K562 (cell line): ENCODE results near the gene UBL7. TPM values are rescaled to one million over a fixed set of nuclear protein-coding genes. Genes with fewer than 3 reads are reported as not detected.

ENCODE experiments used
- ELF4 ChIP-seq: fragments of 450-650 bp; formaldehyde crosslinking; IDR thresholded peaks from 2 replicates; pipeline ENCODE4 v1.4.0; 2022; ENCODE audit warnings: missing genetic modification characterization
- ESRRB ChIP-seq: fragments of 250-450 bp; sonication (Bioruptor Pico); IDR thresholded peaks from 2 replicates; pipeline ENCODE4 v1.5.0; 2020; ENCODE audit warnings: mild to moderate bottlenecking, moderate library complexity, borderline replicate concordance
- GTF2A2 ChIP-seq: IDR thresholded peaks from 2 replicates; pipeline ENCODE4 v1.6.1; 2016; ENCODE audit warnings: mild to moderate bottlenecking, missing genetic modification characterization, missing compliant biosample characterization
- HOMEZ ChIP-seq: fragments of 250-450 bp; sonication (Bioruptor Pico); IDR thresholded peaks from 2 replicates; pipeline ENCODE4 v1.4.0; 2020; ENCODE audit warnings: mild to moderate bottlenecking, moderate library complexity
- ID3 ChIP-seq, 2 experiments: fragments of 250-450 bp in 1 of 2; fragments of 450-650 bp in 1 of 2; sonication (Bioruptor Pico) in 1 of 2; IDR thresholded peaks; 2 replicates each; pipeline versions ENCODE4 v1.6.1 to v1.8.0; 2016 to 2021; ENCODE audit warnings: mild to moderate bottlenecking in 2 of 2, moderate library complexity in 2 of 2, missing compliant biosample characterization in 1 of 2, missing genetic modification characterization in 1 of 2
- MEF2A ChIP-seq: IDR thresholded peaks from 2 replicates; pipeline ENCODE4 v1.6.1; 2011; ENCODE audit warnings: low read depth, mild to moderate bottlenecking, low read length, moderate library complexity; ENCODE audit not compliant: control insufficient read depth
- NR1H2 ChIP-seq: sonication (generic); formaldehyde crosslinking; IDR thresholded peaks from 2 replicates; pipeline ENCODE4 v1.4.0; 2020; ENCODE audit warnings: mild to moderate bottlenecking, missing genetic modification reagents
- NR2F6 ChIP-seq: fragments of 450-650 bp; formaldehyde crosslinking; IDR thresholded peaks from 2 replicates; pipeline ENCODE4 v1.4.0; 2020; ENCODE audit warnings: mild to moderate bottlenecking
- NR4A1 ChIP-seq, 2 experiments: fragments of 250-450 bp in 1 of 2; fragments of 450-650 bp in 1 of 2; sonication (Bioruptor Pico) in 1 of 2; IDR thresholded peaks; 2 replicates each; pipeline versions ENCODE4 v1.4.0 to v1.6.1; 2016 to 2020; ENCODE audit warnings: mild to moderate bottlenecking in 2 of 2, missing compliant biosample characterization in 1 of 2, missing genetic modification characterization in 1 of 2, moderate library complexity in 1 of 2
- SMAD4 ChIP-seq: fragments of 250-450 bp; sonication (Bioruptor Pico); conservative IDR thresholded peaks from 2 replicates; pipeline ENCODE4 v1.8.0; 2021; ENCODE audit warnings: inconsistent platforms, mild to moderate bottlenecking, moderate library complexity
- ZBED1 ChIP-seq: IDR thresholded peaks from 2 replicates; pipeline ENCODE4 v1.6.1; 2014
- ZNF165 ChIP-seq: fragments of 250-450 bp; sonication (Bioruptor Pico); IDR thresholded peaks from 2 replicates; pipeline ENCODE4 v1.4.0; 2020; ENCODE audit warnings: borderline replicate concordance
- ZNF263 ChIP-seq: sonication (generic); formaldehyde crosslinking; IDR thresholded peaks from 2 replicates; pipeline ENCODE4 v1.8.0; 2022; ENCODE audit warnings: mild to moderate bottlenecking, missing genetic modification reagents, borderline replicate concordance
- ZNF583 ChIP-seq: fragments of 250-450 bp; sonication (Bioruptor Pico); IDR thresholded peaks from 2 replicates; pipeline ENCODE4 v1.4.0; 2020
- ZNF740 ChIP-seq, 3 experiments: fragments of 200-800 bp in 1 of 3; sonication (Bioruptor generic) in 1 of 3; sonication (generic) in 1 of 3; formaldehyde crosslinking in 1 of 3; IDR thresholded peaks; 2 replicates each; pipeline versions ENCODE4 v1.6.1 to v1.8.0; 2016 to 2022; ENCODE audit warnings: mild to moderate bottlenecking in 2 of 3, missing compliant biosample characterization in 2 of 3, missing genetic modification characterization in 2 of 3, missing genetic modification reagents in 1 of 3
- polyA plus RNA-seq, 8 experiments: library from polyadenylated mRNA; depleted of rRNA in 4 of 8; stranded (reverse) in 5 of 8; unstranded in 3 of 8; fragments of >200 nt; fragmentation: Nextera tagmentation in 2 of 8; fragmentation: Illumina TruSeq in 1 of 8; extraction: Ambion mirVana in 2 of 8; extraction: Trizol in 1 of 8; gene quantifications; 2 replicates each; pipeline versions ENCODE4 v1.2.1 to v1.2.3, GENCODE V29; 2011 to 2014; ENCODE audit warnings: inconsistent platforms in 1 of 8, missing spikeins in 1 of 8
- total RNA-seq, 7 experiments: library from RNA; depleted of rRNA in 6 of 7; stranded (reverse); fragments of >200 nt in 6 of 7; fragmentation: Illumina TruSeq in 2 of 7; extraction: Trizol in 2 of 7; gene quantifications; 2 replicates each; pipeline versions ENCODE4 v1.2.1 to v1.2.3, GENCODE V29; 2011 to 2021; ENCODE audit warnings: low replicate concordance in 1 of 7
- TF ChIP-seq, protein P1 (sequence below): sonication (generic); formaldehyde crosslinking; IDR thresholded peaks from 2 replicates; pipeline ENCODE4 v1.8.0; 2022; ENCODE audit warnings: mild to moderate bottlenecking, missing genetic modification reagents
- TF ChIP-seq, protein P2 (sequence below): fragments of 450-650 bp; formaldehyde crosslinking; IDR thresholded peaks from 2 replicates; pipeline ENCODE4 v1.4.0; 2022; ENCODE audit warnings: missing genetic modification characterization
- TF ChIP-seq, protein P3 (sequence below): fragments of 450-650 bp; IDR thresholded peaks from 2 replicates; pipeline ENCODE4 v1.6.1; 2016; ENCODE audit warnings: low read depth, mild to moderate bottlenecking, moderate library complexity

The UBL7 gene
- total and polyA plus RNA-seq, 9 of the 15 experiments (the other 6 are each of a cell fraction or from before 2014, with no cell fraction given): 19.2 to 63.4 (median 44.9) TPM

DNA sequence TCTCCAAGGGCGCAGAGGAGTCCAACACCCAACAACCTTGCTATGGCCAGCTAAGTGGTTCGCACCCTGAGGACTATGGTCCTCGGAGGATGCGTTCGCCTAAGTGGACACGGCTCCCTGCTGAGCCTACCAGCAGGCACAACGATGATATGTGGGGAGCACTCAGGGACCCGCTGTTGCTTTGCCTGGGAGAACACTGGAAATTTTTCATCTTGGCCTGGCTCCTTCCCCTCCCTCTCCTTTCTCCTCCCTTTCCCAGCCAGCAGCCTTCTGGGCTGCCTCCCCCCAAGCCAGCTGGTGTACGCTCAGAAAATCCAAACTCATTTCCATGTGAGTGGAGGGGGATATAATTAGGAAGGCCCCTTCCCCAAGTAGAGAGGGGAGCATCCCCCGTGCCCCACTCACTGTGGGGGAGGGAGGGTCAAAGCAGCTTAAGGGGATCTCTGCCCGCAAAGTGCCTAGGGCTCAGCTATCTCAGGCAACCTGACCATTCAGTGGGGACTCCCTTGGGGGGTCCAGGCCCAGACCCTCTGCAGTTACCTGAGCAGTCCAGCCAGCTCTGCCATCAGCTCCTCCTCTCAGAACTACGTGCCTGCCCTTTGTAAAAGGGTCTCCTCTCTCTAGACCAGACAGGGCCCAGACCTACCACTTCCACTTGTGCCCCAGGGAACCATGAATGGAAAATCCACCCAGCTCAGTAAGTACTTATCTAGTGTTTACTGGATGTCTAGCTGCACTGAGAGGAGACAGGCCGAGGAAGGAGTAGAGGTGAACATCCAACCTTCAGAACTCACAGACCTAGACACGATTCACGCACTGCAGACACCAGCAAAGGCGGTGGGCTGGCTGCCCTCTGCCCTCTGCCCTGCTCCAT is 26.5 kb downstream of the UBL7 start (continued):
- TF ChIP-seq, protein P1, sequence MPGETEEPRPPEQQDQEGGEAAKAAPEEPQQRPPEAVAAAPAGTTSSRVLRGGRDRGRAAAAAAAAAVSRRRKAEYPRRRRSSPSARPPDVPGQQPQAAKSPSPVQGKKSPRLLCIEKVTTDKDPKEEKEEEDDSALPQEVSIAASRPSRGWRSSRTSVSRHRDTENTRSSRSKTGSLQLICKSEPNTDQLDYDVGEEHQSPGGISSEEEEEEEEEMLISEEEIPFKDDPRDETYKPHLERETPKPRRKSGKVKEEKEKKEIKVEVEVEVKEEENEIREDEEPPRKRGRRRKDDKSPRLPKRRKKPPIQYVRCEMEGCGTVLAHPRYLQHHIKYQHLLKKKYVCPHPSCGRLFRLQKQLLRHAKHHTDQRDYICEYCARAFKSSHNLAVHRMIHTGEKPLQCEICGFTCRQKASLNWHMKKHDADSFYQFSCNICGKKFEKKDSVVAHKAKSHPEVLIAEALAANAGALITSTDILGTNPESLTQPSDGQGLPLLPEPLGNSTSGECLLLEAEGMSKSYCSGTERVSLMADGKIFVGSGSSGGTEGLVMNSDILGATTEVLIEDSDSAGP (CRISPR knock-in tag): 0 out of 2 replicates have a peak, but pooled peaks have one; percentile 3
- TF ChIP-seq GTF2A2 (tag) (no peak), SMAD4 (CRISPR knock-in tag) (no peak), ZNF263 (CRISPR knock-in tag) (0 out of 2 replicates have a peak, but pooled peaks have one; percentile 68), ZNF165 (0 out of 2 replicates have a peak, but pooled peaks have one; percentile 84), NR1H2 (no peak), MEF2A (no peak), ZNF583 (CRISPR knock-in tag) (0 out of 2 replicates have a peak, but pooled peaks have one; percentile 29), NR4A1 (CRISPR knock-in tag; IDR thresholded peaks at IDR 0.05) (no peak), NR4A1 (tag; IDR thresholded peaks at IDR 0.05) (0 out of 2 replicates have a peak, but pooled peaks have one; percentile 40), ELF4 (CRISPR knock-in tag) (no peak), ID3 (CRISPR knock-in tag; IDR thresholded peaks at IDR 0.05) (no peak), ID3 (tag; IDR thresholded peaks at IDR 0.05) (peak; percentile 36; the same call in 1 of the 2 replicates), ESRRB (CRISPR knock-in tag) (no peak), NR2F6 (CRISPR knock-in tag) (no peak), ZBED1 (no peak), HOMEZ (CRISPR knock-in tag) (no peak), ZNF740 (CRISPR knock-in tag; IDR thresholded peaks at IDR 0.05) (no peak), ZNF740 (tag; IDR thresholded peaks at IDR 0.05) (0 out of 4 replicates have a peak, but pooled peaks of 1 of the 2 experiments have one; percentile 23)
- TF ChIP-seq, protein P2, sequence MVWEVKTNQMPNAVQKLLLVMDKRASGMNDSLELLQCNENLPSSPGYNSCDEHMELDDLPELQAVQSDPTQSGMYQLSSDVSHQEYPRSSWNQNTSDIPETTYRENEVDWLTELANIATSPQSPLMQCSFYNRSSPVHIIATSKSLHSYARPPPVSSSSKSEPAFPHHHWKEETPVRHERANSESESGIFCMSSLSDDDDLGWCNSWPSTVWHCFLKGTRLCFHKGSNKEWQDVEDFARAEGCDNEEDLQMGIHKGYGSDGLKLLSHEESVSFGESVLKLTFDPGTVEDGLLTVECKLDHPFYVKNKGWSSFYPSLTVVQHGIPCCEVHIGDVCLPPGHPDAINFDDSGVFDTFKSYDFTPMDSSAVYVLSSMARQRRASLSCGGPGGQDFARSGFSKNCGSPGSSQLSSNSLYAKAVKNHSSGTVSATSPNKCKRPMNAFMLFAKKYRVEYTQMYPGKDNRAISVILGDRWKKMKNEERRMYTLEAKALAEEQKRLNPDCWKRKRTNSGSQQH (CRISPR knock-in tag): 0 out of 2 replicates have a peak, but pooled peaks have one; percentile 10
- TF ChIP-seq, protein P3, sequence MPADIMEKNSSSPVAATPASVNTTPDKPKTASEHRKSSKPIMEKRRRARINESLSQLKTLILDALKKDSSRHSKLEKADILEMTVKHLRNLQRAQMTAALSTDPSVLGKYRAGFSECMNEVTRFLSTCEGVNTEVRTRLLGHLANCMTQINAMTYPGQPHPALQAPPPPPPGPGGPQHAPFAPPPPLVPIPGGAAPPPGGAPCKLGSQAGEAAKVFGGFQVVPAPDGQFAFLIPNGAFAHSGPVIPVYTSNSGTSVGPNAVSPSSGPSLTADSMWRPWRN: no peak
